ENCODE data around the gene ABHD6. TPM values are rescaled to one million over a fixed set of nuclear protein-coding genes. Genes with fewer than 3 reads are reported as not detected.
A peak's percentile ranks its signal among the peaks of the same experiment; 100 is the strongest.

Gene ABHD6
- total and polyA plus RNA-seq, 9 of the 15 experiments (the other 6 are each of a cell fraction or from before 2014, with no cell fraction given), result 0.53 to 3.6 (median 2.5) TPM

- TF ChIP-seq ARID4B (CRISPR knock-in tag; IDR thresholded peaks at IDR 0.05), result peak; percentile 86; the same call in 1 of the 2 replicates
- TF ChIP-seq HDGF (IDR thresholded peaks at IDR 0.05), result no peak
- no peak for TF ChIP-seq ZEB2 (IDR thresholded peaks at IDR 0.05)
- TF ChIP-seq ZNF436 (CRISPR knock-in tag; IDR thresholded peaks at IDR 0.05), result no peak
- TF ChIP-seq ZNF79 (CRISPR knock-in tag; IDR thresholded peaks at IDR 0.05; ENCODE audit: low read depth), result no peak
- no peak for TF ChIP-seq ZNF561 (CRISPR knock-in tag; conservative IDR thresholded peaks at IDR 0.05)
- peak; percentile 95 for TF ChIP-seq SMAD4 (CRISPR knock-in tag; conservative IDR thresholded peaks at IDR 0.05)
- TF ChIP-seq AFF1 (IDR thresholded peaks at IDR 0.05; ENCODE audit: low read depth in 1 of 2, partially characterized antibody in 2 of 2), result no peak
- peak; percentile 7; the same call in 1 of the 2 replicates for TF ChIP-seq TCF3 (CRISPR knock-in tag; IDR thresholded peaks at IDR 0.05)
- TF ChIP-seq NRF1 (conservative IDR thresholded peaks at IDR 0.05 in 1 of 2, IDR thresholded peaks at IDR 0.05 in 1 of 2), result peak; percentile 28 to 59; a peak in 2 of 4 replicates
- no peak for TF ChIP-seq ZNF280B (CRISPR knock-in tag; IDR thresholded peaks at IDR 0.05)
- TF ChIP-seq ZNF165 (CRISPR knock-in tag; IDR thresholded peaks at IDR 0.05; ENCODE audit: borderline replicate concordance), result no peak
- no peak for TF ChIP-seq SNRNP70 (optimal IDR thresholded peaks at IDR 0.05; ENCODE audit: low read depth, low read length)
- no peak for TF ChIP-seq PTBP1 (IDR thresholded peaks at IDR 0.05; ENCODE audit: low read depth, low read length)
- no peak for TF ChIP-seq BRD9 (IDR thresholded peaks at IDR 0.05; ENCODE audit: low read depth, partially characterized antibody)
- no peak for TF ChIP-seq ZBTB2 (IDR thresholded peaks at IDR 0.05)
- no peak for TF ChIP-seq CHCHD3 (CRISPR knock-in tag; IDR thresholded peaks at IDR 0.05)
- no peak for TF ChIP-seq TCFL5 (CRISPR knock-in tag; conservative IDR thresholded peaks at IDR 0.05)
Measured at GRCh38 chr3:58332575-58333188, 95.1 kb downstream of the ABHD6 start, which contains the start of gene PXK (continued).

Measured in K562 (cell line).